ENCODE data around the gene ZNF492.
"Not testable (repeated sequence)": the region's sequence is repeated elsewhere in the genome, so short reads cannot be mapped to it uniquely, and the experiment has no call there.

The ZNF492 gene

DNA sequence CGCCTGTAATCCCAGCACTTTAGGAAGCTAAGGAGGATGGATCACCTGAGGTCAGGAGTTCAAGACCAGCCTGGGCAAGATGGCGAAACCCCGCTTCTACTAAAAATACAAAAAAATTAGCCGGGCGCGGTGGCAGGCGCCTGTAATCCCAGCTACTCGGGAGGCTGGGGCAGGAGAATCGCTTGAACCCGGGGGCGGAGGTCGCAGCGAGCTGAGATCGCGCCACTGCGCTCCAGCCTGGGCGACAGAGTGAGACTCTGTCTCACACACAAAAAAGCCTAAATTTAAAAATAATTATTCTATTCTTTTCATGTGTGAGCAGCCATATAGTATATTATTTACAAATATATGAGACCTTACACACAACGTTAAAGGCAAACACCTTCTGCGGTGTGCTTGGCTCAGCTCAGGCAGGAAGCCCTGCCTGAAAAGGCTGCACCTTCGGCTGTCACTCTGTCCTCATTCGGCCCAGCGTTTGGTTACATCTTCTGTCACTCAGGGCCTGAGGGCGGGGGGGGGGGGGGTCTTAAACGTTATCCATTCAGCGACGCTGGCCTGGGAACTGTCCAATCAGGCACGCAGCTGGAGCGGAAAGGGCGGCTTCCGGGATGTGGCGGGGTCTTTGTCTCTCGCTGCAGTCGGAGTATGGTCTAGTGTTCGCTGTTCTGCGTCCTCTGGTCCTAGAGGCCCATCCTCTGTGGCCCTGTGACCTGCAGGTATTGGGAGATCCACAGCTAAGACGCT lies at the start of gene ZNF492:
Gene ZNF492, plus strand, starts transcription at position 619 of the 744 bp plus-strand sequence. CDS start 19,076 bp downstream, outside the sequence.
- peak; percentile 85 for DNase-seq

DNA sequence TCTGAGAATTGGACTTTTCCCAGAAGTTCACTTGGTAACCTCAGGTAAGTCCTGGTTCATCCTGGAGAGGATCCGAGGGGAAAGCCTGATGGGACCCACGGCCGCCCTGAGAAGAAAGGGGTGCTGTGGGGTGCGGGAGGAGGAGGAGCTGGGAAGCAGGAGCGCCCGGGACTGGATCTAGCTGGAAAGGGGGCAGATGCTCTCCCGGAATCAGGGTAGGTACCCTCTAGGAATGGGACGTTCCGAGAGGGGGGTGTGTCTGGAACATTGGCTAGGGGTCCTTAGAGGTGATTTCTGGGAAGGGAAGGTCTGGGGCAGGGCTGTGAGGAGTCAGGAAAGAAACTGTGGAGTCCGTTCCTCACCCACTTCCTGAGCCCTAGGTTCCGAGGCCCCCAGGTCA lies 38.7 kb upstream of the ZNF492 start:
- no peak for DNase-seq

GRCh38 chr19:22595918-22596341 lies 38.2 kb upstream of the ZNF492 start:
- DNase-seq, result no peak

GRCh38 chr19:22600690-22601648 lies 33.2 kb upstream of the ZNF492 start:
- DNase-seq, result no peak

GRCh38 chr19:22601906-22602630 lies 32.1 kb upstream of the ZNF492 start:
- no peak for DNase-seq

DNA sequence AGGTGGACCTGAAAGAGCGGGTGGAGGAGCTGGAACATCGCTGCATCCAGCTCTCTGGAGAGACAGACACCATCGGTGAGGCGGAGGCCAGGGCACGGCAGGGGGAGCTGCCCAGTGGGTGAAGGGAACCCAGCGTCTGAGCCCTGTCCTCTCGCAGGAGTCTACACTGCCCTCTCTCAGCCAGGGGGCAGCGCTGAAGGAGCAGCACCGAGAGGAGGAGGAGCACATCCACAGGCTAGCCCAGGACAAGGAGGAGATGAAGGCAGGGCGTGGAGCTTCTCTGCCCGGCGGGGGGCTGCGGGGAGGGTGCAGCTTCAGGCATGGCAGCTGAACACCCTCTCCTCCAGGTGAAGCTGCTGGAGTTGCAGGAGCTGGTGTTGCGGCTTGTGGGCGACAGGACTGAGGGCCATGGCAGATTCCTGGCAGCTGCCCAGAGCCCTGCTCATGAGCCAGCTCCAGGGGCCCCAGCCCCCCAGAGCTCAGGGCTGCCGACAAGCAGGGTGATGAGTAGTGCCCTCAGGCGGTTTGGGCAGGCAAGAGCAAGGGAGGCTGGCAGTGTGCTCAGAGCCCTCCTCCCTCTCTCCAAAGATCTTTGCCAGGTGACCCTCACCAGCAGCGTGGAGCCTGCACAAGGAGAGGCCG lies 31.4 kb upstream of the ZNF492 start:
- no peak for DNase-seq

DNA sequence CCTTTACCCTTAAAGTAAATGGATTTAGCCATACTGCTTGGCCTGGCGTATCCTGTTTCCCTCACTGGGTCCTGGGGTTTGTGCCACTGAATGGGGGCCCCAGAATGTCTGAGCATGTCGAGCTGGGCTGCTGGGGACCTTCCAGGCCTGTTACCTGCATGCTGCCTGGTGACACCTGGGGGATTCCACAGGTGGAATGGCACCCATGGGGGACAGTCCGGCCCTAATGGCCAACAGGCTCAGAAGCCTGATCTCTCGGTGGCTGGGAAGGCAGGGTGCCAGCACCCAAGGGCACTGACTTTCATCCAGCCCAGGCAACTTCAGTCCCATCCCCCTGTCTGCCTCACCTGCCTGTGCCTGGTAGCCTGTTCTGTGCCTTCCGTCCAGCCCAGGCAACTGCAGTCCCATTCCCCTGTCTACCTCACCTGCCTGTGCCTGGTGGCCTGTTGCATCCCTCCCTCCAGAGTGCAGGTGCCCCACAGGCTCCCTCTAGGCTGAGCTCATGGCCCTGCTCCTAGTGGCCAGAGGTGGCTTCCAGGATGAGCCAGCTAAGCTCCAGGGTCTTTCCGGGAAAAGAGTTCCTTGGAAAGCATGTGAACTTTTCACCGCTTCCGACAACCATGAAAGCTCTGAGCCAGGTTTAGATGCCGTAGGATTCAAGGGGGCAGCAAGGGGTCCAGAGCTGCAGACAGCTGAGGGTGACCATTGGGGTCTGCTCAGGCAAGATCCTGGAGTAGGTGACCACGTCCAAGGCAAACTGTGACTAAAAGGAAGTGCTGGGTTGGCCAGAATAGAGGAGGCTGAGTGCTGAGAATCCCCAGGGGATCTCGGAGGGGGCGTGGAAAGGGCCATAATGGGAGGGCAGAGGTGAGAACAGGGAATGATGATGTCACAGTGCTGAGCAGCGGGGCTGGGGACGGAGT lies 30.3 kb upstream of the ZNF492 start:
- no peak for DNase-seq

- DNase-seq, result no peak
Observed at GRCh38 chr19:22604571-22605274, 29.4 kb upstream of the ZNF492 start.

GRCh38 chr19:22605275-22606211 lies 28.6 kb upstream of the ZNF492 start:
- DNase-seq, result no peak

DNA sequence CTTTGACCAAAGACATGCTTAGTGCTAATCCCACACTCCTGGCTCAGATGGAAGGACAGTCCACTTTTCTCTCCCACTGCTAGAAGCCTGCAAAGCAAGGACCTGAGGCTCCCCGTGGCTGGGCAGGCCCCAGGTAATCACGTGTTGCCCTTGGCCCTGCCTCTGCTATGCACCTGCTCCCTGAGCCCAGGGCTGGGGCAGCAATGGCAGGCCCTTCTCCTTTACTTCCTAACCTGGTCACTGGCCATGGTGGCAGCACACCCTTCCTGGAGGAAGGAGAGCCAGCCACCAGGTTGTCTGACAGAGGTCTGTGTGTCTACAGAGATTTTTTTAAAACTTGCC lies 27.9 kb upstream of the ZNF492 start:
- no peak for DNase-seq

DNA sequence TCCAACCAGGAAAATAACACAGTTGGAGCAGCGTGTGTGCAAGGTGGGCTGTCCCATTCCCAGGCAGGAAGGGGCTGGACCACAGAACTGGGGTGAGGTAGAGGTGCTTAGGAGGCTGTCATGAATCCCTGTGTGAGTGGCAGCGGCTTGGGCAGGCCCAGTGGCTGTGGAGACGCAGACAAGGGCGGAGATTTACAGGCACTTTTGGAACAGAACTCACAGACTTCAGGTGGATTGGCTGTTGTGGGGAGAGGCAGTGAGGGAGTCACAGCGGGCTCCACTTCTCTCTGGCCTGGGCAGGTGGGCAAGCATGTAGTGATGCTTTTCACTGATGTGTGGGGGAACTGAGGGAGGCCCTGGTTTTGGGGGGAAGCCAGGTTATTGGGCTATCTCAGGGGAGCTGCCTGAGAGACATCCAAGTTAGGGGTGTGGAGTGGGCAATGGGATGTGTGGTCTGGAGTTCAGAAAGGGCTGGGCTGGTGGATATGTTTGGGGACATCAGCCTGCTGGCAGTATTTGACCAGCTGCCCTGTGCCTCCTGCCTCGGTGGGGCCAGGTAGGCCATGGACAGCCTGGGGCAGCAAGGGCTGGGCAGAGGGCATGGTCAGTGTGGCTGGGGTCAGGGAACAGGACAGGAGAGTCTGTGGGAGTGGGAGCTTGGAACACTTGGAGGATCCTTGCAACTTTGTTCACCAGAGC lies 27.0 kb upstream of the ZNF492 start:
- no peak for DNase-seq

DNA sequence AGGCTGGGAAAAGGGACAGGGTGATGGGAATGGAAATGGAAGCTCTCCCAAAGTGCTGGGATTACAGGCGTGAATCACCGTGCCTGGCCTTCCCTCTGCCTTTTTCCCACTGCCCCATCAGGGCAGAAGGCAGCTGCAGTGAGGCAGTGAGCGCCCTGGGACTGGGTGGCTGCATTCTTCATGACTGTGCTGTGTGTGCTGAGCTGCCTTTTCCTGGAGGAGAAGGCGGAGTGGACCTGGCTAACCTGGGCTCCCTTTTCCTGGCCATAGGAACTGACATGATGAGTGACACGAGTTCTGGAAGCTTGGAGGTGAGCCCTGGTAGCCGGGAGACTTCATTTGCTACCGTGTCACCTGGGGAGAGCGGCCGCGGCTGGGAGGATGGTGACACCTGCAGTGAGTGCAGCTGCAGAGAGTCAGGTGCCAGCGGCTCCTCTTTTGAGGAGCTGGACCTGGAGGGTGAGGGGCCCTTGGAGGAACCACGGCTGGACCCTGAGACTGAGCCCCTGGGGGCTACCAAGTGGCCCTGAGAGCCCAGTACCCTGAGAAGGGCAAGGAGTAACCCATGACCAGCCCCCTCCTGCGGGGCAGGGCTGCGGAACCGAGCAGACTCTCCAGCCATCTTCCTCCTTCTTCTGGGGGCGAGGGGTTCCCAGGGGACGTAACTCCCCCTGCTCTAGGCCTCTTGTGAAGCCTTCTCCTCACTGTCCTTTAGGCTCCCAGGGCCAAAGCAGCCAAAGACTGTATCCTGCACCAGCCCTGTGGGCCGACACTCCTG lies 26.3 kb upstream of the ZNF492 start:
- DNase-seq, result no peak

DNA sequence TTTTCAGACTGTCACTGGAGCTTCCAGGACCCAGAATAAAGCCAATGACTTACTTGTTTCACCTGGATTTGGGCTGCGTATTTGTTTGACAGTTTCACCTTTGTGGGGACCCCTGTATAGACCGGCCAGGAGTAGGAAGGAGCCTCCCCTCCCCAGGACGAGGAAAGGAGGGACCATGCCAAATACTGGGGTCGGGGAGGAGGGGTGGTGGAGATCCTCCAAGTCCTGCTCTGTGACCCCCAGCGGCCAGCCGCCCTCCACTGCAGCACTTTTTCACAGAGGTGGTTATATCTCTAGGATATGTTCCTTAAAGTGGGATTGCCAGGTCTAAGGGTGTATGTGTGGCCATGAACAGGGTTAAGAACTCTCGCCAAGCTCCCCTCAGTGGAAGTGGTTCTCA lies 25.7 kb upstream of the ZNF492 start:
- DNase-seq, result no peak

- no peak for DNase-seq
Observed at GRCh38 chr19:22609630-22610029, 24.5 kb upstream of the ZNF492 start.

DNA sequence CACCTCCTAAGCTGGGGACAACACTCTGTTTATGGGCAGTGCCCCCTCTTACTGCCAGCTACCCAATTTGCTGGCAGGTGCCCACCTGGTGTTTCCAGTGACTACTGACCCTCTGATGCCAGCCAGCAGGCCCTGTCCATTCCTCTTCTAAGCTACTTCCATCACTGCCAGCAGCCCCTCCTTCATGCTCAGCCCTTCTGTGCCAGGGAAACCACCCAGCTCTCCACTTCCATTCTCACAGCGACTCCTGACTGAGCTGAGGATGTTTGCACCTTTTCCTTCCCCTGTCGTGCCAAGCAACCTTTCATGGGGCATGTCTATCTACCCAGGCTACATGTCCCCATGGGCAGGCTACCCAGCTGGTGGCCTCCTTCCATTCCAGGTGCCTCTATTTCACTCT lies 24.0 kb upstream of the ZNF492 start:
- DNase-seq, result no peak

GRCh38 chr19:22612316-22612715 lies 21.8 kb upstream of the ZNF492 start:
- DNase-seq, result no peak

DNA sequence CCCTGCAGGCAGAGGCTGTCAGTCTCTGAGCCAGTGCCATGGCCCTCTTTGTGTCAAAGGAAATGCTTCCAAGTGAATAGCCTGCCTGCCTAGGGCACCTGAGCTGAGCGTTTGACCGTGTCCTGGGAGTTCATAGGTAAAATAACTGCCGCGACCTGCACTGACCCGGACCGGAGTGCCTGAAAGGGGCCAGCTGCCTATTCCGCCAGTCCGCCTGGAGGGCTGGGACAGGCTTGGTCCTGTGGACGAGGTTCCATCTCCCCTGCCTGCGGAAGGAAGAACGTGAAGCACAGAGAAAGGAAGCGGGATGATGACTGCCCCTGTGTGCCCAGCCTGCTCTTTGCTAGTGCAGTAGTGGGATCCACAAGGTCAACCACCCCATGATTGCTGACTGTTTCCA lies 17.5 kb upstream of the ZNF492 start:
- DNase-seq, result no peak

DNA sequence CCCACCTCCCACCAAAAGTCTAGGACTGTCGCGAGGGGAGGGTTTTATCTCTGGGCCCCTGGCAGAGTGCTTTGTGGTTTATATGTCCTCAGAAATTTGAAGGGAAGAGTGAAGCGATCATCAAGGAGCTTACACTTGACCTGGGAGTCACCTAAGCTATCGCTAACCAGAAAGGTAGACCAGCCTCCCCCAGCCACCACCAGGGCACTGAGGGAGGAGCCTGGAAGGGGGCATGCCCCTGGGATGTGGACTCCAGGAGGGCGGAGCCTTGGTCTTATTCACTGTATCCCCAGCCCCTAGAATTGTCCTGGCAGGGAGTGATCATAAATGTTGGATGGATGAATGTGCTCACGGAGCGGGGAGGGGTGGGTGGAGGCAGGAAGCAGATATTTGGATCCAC lies 16.9 kb upstream of the ZNF492 start:
- DNase-seq, result not testable (repeated sequence)

Measured in stimulated activated CD4-positive, alpha-beta T cell treated with anti-CD3 and anti-CD28 coated beads, Interleukin-15, amount 100 ng/mL, for 24 hours (primary cell).